Aorta (tissue), 5 donors: ENCODE measurements around the gene FILIP1. TPM values are rescaled to one million over a fixed set of nuclear protein-coding genes. Genes with fewer than 3 reads are reported as not detected.
A peak's percentile ranks its signal among the peaks of the same experiment; 100 is the strongest.

Experiments
- ATAC-seq: fragments of 200-7000 bp; cut with Tn5 transposase; one replicate; pipeline ENCODE4 v1.9.1; 2022; ENCODE audit warnings: moderate library complexity; ENCODE audit not compliant: low FRiP score
- DNase-seq, 2 donors: peaks; one replicate each; pipeline ENCODE4 v3.0.0-alpha.2; 2020
- H3K27ac ChIP-seq, 2 donors: one replicate each; pipeline ENCODE4 v1.5.1; 2013; ENCODE audit warnings: low read length in 2 of 2, mild to moderate bottlenecking in 2 of 2, moderate library complexity in 2 of 2, control low read depth in 1 of 2, inconsistent platforms in 1 of 2, low read depth in 1 of 2
- H3K27me3 ChIP-seq, 2 donors: one replicate each; pipeline ENCODE4 v1.6.1; 2013; ENCODE audit warnings: control low read depth in 1 of 2, low read length in 1 of 2, mild to moderate bottlenecking in 1 of 2, moderate library complexity in 1 of 2; ENCODE audit not compliant: insufficient read depth in 2 of 2, control insufficient read depth in 1 of 2
- H3K36me3 ChIP-seq, 2 donors: one replicate each; pipeline ENCODE4 v1.6.1; 2013; ENCODE audit warnings: control low read depth in 1 of 2, low read length in 1 of 2, mild to moderate bottlenecking in 1 of 2; ENCODE audit not compliant: insufficient read depth in 2 of 2, control insufficient read depth in 1 of 2
- H3K4me1 ChIP-seq, 2 donors: one replicate each; pipeline ENCODE4 v1.6.1; 2013; ENCODE audit warnings: low read length in 2 of 2, control low read depth in 1 of 2, mild to moderate bottlenecking in 1 of 2, moderate library complexity in 1 of 2; ENCODE audit not compliant: insufficient read depth in 2 of 2, control insufficient read depth in 1 of 2
- H3K4me3 ChIP-seq, 2 donors: one replicate each; pipeline ENCODE4 v1.5.1; 2013; ENCODE audit warnings: low read length in 2 of 2, control low read depth in 1 of 2, mild to moderate bottlenecking in 1 of 2
- H3K9me3 ChIP-seq: one replicate; pipeline ENCODE4 v1.6.1; 2013; ENCODE audit warnings: mild to moderate bottlenecking, low read length; ENCODE audit not compliant: control insufficient read depth
- WGBS, 2 donors: extraction: QIAGEN DNeasy Blood & Tissue Kit; methylation state at CpG; one replicate each; pipeline ENCODE4 v1.1.7; 2013; 5-methylcytosine and 5-hydroxymethylcytosine counted together
- intact Hi-C, 2 donors: fragments of 100-400 bp; cut with DNase I; formaldehyde crosslinking; loops; one replicate each; pipeline versions ENCODE4 v1.14.2 to v1.15.0; 2022
- polyA plus RNA-seq, 2 donors: library from polyadenylated mRNA; stranded (reverse); fragments of 200-250 nt; gene quantifications; one replicate each; pipeline ENCODE4 v1.2.3, GENCODE V29; 2013
- total RNA-seq, 2 donors: library from RNA; stranded (reverse); fragmentation: NEBNext Ultra II Directional; extraction: Animal tissue kit (Norgen Biotek cat#: 25700); gene quantifications; one replicate each; pipeline ENCODE4 v1.2.1, GENCODE V29; 2021
- donor health status: healthy with polysubstance abuse.
- donor health status: Bipolar disorder and iron deficiency.
- donor health status: DM: no; HTN: no; CAD: no.
- donor health status: DM: no; HTN: no; CAD: no.
- donor health status: DM: yes; HTN: yes; CAD: no.

FILIP1 gene
- total and polyA plus RNA-seq, 4 donors = 6.9 to 53.3 (median 21.3) TPM

DNA sequence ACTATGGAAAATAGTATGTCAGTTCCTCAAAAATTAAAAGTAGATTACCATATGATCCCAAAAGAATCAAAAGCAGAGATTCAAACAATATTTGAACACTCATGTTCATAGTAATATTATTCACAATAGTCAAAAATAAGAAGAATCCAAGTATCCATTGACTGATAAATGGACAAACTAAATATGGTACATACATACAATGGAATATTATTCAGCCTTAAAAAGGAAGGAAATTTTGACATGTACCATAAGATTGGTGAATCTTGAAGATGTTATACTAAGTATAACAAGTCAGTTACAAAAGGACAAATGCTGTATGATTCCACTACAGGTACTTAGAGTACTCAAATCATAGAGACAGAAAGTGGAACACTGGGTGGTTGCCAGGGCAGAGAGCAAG, 120.7 kb downstream of the FILIP1 start:
- intact Hi-C loops = loop anchor here in 1 of 2 donors (10.0 kb wide), 1 partner anchor 112 kb away; no protein-coding TSS in a partner anchor
- no peak overlapping the region for H3K27ac ChIP-seq

DNA sequence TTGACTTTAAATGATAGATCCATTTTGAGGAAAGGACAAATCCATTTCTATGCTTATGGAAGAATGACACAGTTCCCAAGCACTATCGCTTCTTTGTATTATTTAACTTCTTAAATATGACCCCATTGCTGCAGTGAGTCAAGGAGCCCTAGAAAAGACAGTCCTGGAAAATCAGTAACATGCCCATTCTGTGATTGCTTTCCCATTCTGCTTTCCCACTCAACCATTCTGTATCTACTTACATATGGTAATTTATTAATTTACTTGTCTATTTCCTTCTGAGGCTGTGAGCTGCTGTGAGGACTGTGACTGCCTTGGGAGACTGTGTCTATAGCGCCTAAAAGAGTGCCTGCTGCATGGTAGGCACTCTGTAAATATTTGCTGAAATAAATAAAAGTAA, 123.6 kb downstream of the FILIP1 start:
- ATAC-seq (no peak), DNase-seq (no peak)
- Histone ChIP-seq H3K4me1 (peaks cover 0 to 1% of the 10 kb centered on the region in 2 donors), H3K27ac (no peak overlapping the region), H3K36me3 (no peaks in the 10 kb centered on the region), H3K27me3 (no peaks in the 10 kb centered on the region), H3K9me3 (no peaks in the 10 kb centered on the region), H3K4me3 (no peak overlapping the region)
- WGBS, 2 donors = 98% methylated on average over 2 of the region's 2 CpGs
- intact Hi-C loops = loop anchor here in 1 of 2 donors (10.0 kb wide), 1 partner anchor 115 kb away; no protein-coding TSS in a partner anchor

More for the DNA sequence above, 120.7 kb downstream of the FILIP1 start:
- Histone ChIP-seq H3K27me3 (no peaks in the 10 kb centered on the region), H3K9me3 (no peaks in the 10 kb centered on the region), H3K36me3 (no peaks in the 10 kb centered on the region), H3K4me1 (peaks cover 0 to 3% of the 10 kb centered on the region in 2 donors), H3K4me3 (no peak overlapping the region)
- DNase-seq (no peak), ATAC-seq (no peak)

DNA sequence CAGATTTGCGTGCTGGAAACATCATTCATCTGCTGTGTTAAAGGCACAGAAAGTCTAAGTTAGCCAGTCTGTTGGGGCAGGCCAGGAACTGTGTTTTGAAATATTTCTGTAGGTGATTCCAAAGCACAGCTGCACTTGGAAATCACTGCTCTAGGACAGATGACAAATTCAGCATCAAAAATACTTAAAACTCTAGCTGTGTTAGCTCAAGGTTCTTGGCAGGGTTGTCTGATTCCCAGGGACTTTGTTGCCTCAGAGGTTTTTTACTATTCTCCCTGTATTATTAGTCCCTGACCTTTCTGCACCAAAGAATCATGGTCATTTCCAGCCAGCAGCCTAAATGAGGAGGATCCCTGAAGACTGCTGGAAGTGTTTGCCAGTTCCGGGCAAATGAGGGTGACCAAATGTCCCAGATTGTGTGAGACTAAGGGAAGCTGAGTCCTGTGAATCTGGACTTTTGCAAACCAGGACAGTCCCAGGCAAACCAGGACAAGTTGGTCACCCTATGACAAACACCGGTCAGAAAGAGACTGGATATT, 124.7 kb downstream of the FILIP1 start:
- ATAC-seq = peak; percentile 74
- Histone ChIP-seq H3K27me3 (no peaks in the 10 kb centered on the region), H3K36me3 (no peaks in the 10 kb centered on the region), H3K27ac (peak overlapping the region; percentile 49 to 76), H3K9me3 (no peaks in the 10 kb centered on the region), H3K4me1 (peaks cover 0 to 1% of the 10 kb centered on the region in 2 donors), H3K4me3 (no peak overlapping the region)
- 25 to 29% methylated on average over 3 of the region's 3 CpGs for WGBS, 2 donors
- no peak for DNase-seq
- intact Hi-C loops = loop anchor here (5.0 to 10.0 kb wide), 3 partner anchors 72 to 156 kb away; partner anchors contain the start of gene FILIP1 (in 1 of the 2)

DNA sequence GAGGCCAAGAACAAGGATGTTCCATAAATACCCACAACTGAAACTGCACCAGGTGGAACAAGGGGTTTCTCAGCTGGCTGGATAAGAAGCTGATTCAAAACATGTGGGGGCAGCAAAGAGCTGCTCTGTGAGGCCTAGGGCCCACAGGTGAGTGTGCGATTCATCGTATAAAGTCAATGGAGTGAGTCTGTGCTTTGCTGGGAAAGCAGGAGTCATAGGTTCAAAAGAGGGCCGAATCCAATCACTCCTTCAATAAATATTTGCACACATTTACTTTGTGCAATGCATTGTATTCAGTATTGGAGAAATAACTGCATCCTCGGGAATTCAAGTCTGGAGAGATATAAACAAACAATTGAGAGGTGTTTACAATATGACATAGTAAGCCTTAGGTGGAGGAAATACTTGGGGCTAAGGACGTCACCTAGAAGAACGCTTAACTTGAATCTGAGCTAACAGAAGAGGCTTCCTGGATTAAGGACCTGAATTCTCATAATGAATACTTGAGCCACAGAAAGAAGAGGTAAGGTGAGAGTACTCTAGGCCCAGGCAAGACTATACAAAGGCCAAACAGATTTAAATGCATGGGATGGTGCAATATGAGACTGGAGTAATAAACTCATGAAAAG, 125.3 kb downstream of the FILIP1 start:
- no peak for ATAC-seq
- intact Hi-C loops = loop anchor here (5.0 to 10.0 kb wide), 3 partner anchors 71 to 157 kb away; partner anchors contain the start of gene FILIP1 (in 1 of the 2)
- H3K36me3 ChIP-seq = no peaks in the 10 kb centered on the region

DNA sequence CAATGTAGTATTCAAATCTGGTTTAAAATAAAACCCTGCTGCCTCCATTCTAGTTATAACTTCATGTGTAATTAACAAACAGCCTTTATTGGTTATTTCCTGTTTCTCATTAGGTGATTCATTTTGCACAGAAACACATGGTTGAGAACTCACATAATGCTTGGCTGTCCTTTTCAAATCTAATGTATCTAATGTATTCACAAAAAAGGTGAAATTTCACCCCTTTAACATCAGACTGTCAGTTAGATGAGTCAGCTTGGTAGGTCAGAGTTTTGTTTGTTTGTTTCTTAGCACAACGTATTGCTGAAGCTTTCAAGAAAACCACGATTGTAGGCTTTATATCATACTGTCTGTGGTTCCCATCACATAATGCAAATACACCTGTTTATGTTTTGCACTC, 130.3 kb downstream of the FILIP1 start:
- ATAC-seq (no peak), DNase-seq (no peak)
- peaks cover 0 to 1% of the 10 kb centered on the region in 2 donors for H3K4me1 ChIP-seq
- no peaks in the 10 kb centered on the region for H3K27me3 ChIP-seq
- intact Hi-C loops = loop anchor here in 1 of 2 donors (10.0 kb wide), 1 partner anchor 161 kb away; no protein-coding TSS in a partner anchor
- H3K36me3 ChIP-seq = peaks cover 5 to 8% of the 10 kb centered on the region in 2 donors
- H3K27ac ChIP-seq = no peak overlapping the region
- H3K9me3 ChIP-seq = no peaks in the 10 kb centered on the region
- H3K4me3 ChIP-seq = no peak overlapping the region
- 81 to 82% methylated on average over 2 of the region's 2 CpGs for WGBS, 2 donors

More for the DNA sequence above, 125.3 kb downstream of the FILIP1 start:
- H3K9me3 ChIP-seq = no peaks in the 10 kb centered on the region
- peak overlapping the region in 1 of 2 donors; percentile 14 for H3K27ac ChIP-seq
- peaks cover 0 to 1% of the 10 kb centered on the region in 2 donors for H3K4me1 ChIP-seq
- no peak overlapping the region for H3K4me3 ChIP-seq
- no peaks in the 10 kb centered on the region for H3K27me3 ChIP-seq
- no peak for DNase-seq
- 65 to 70% methylated on average over 6 of the region's 6 CpGs for WGBS, 2 donors

DNA sequence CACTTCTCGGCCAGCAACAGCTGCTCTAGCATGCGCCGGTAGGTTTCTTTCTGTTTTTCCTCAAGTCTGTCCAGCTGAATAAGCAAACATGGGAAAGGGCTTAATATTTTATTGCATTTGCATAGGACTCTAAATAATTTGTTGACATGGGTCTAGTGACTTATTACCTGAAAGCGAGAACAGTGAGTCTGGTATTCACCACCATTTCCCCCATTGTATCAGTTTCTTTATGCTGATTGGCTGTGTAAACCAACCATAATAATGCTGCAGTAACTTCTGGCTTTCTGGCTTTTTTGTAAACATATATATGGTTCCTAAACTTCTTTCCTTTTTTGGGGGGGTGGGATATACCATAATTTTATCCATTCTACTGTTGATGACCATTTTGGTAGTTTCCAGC, 140.0 kb downstream of the FILIP1 start:
- Histone ChIP-seq H3K27me3 (no peaks in the 10 kb centered on the region), H3K4me3 (no peak overlapping the region), H3K9me3 (no peaks in the 10 kb centered on the region), H3K27ac (no peak overlapping the region), H3K4me1 (peaks cover 0 to 4% of the 10 kb centered on the region in 2 donors), H3K36me3 (peaks cover 0 to 4% of the 10 kb centered on the region in 2 donors)
- intact Hi-C loops = loop anchor here in 1 of 2 donors (5.0 kb wide), 1 partner anchor 56 kb away; no protein-coding TSS in a partner anchor
- ATAC-seq (no peak), DNase-seq (no peak)
- WGBS, 2 donors = 95% methylated on average over 4 of the region's 4 CpGs

DNA sequence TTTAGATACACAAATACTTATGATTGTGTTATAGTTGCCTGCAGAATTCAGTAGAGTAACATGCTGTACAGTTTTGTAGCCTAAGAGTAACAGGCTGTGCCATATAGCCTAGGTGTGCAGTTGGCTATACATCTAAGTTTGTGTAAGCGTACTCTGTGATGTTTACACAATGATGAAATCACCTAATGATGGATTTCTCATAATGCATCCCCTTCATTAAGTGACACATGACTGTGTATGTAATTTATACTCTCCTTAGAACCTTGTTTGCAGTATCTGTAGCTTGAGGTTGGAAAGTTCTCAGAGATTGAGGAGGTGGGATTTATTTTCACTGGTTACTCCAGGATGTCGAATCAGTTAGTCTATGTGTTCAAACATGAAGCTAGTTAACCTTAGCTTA, 142.0 kb downstream of the FILIP1 start:
- ATAC-seq (no peak), DNase-seq (no peak)
- intact Hi-C loops = loop anchor here in 1 of 2 donors (5.0 kb wide), 1 partner anchor 54 kb away; no protein-coding TSS in a partner anchor
- Histone ChIP-seq H3K9me3 (no peaks in the 10 kb centered on the region), H3K36me3 (peaks cover 0 to 4% of the 10 kb centered on the region in 2 donors), H3K4me1 (peaks cover 0 to 16% of the 10 kb centered on the region in 2 donors), H3K27me3 (no peaks in the 10 kb centered on the region), H3K27ac (no peak overlapping the region), H3K4me3 (no peak overlapping the region)
- WGBS, 2 donors = 80 to 88% methylated on average over 2 of the region's 2 CpGs

DNA sequence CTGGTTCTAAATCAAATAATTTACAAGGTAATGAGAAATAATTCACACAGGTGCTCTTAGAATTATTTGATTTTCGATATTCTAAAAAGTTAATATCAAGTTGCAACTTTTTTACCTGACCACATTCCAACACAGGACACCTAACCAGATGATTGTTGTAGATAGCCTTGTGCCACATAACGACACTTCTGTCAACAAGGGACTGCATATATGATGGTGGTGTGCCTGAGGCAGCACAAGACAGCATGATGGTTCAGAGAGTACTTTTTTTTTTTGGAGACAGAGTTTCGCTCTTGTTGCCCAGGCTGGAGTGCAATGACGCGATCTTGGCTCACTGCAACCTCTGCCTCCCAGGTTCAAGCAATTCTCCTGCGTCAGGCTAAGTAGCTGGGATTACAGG, 142.8 kb downstream of the FILIP1 start:
- H3K27me3 ChIP-seq = no peaks in the 10 kb centered on the region
- intact Hi-C loops = loop anchor here in 1 of 2 donors (5.0 kb wide), 1 partner anchor 54 kb away; no protein-coding TSS in a partner anchor
- 84 to 87% methylated on average over 6 of the region's 6 CpGs for WGBS, 2 donors
- DNase-seq = no peak
- no peak for ATAC-seq
- no peak overlapping the region for H3K4me3 ChIP-seq
- H3K9me3 ChIP-seq = no peaks in the 10 kb centered on the region
- H3K4me1 ChIP-seq = peaks cover 0 to 16% of the 10 kb centered on the region in 2 donors
- H3K36me3 ChIP-seq = peaks cover 0 to 4% of the 10 kb centered on the region in 2 donors
- no peak overlapping the region for H3K27ac ChIP-seq
